Measurements from ENCODE around the gene NUCKS1.
"Not testable (repeated sequence)": the region's sequence is repeated elsewhere in the genome, so short reads cannot be mapped to it uniquely, and the experiment has no call there.

Gene NUCKS1

GRCh38 chr1:205726619-205727125, 23.3 kb downstream of the NUCKS1 start:
- no peak for DNase-seq (ENCODE audit: low read depth, low spot score)
- no peaks in the 10 kb centered on the region for H3K4me1 ChIP-seq (ENCODE audit: insufficient read depth, insufficient read length)
- TF ChIP-seq YY1 (IDR thresholded peaks at IDR 0.05; ENCODE audit: insufficient read depth, insufficient read length), result no peak
- no peak for TF ChIP-seq ZNF274 (IDR thresholded peaks at IDR 0.05; ENCODE audit: low read depth, low read length)
- TF ChIP-seq SUZ12 (IDR thresholded peaks at IDR 0.05; ENCODE audit: extremely low read depth, insufficient read depth, insufficient read length), result no peak
- peaks cover 69% of the 10 kb centered on the region for H3K36me3 ChIP-seq (ENCODE audit: insufficient read depth, insufficient read length, low read length)
- no peaks in the 10 kb centered on the region for H3K27me3 ChIP-seq (ENCODE audit: insufficient read depth, insufficient read length)
- no peak overlapping the region for H3K4me3 ChIP-seq (ENCODE audit: insufficient read length, low read depth)
- no peak overlapping the region for H3K9ac ChIP-seq (ENCODE audit: insufficient read length, low read depth)
- H3K9me3 ChIP-seq (ENCODE audit: insufficient read depth, low read length), result no peaks in the 10 kb centered on the region

DNA sequence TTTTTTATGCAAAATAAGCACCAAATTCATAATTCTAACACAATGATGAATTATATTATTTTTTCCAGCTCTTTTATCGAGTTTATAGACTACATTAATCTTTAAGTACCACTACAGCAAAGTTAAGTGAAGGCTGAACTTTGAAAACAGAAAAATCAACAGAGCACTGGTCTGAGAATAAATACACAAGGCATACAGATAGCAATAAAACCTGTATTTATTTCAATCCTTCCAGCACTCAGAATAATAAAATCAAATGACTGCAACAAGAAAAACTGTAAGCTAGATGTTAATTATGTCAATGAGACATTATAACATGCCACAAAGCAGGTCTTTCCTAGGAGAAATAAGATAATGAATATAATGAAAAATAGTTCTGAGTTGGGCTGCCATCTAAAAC, 24.5 kb downstream of the NUCKS1 start:
- Histone ChIP-seq H3K36me3 (ENCODE audit: insufficient read depth, insufficient read length, low read length) (peaks cover 78% of the 10 kb centered on the region), H3K4me1 (ENCODE audit: insufficient read depth, insufficient read length) (no peaks in the 10 kb centered on the region), H3K4me3 (ENCODE audit: insufficient read length, low read depth) (no peak overlapping the region), H3K27me3 (ENCODE audit: insufficient read depth, insufficient read length) (no peaks in the 10 kb centered on the region), H3K9me3 (ENCODE audit: insufficient read depth, low read length) (no peaks in the 10 kb centered on the region), H3K9ac (ENCODE audit: insufficient read length, low read depth) (no peak overlapping the region)
- no peak for DNase-seq (ENCODE audit: low read depth, low spot score)
- TF ChIP-seq YY1 (IDR thresholded peaks at IDR 0.05; ENCODE audit: insufficient read depth, insufficient read length) (no peak), ZNF274 (IDR thresholded peaks at IDR 0.05; ENCODE audit: low read depth, low read length) (no peak), SUZ12 (IDR thresholded peaks at IDR 0.05; ENCODE audit: extremely low read depth, insufficient read depth, insufficient read length) (no peak)

GRCh38 chr1:205720740-205721139, 29.2 kb downstream of the NUCKS1 start:
- H3K36me3 ChIP-seq (ENCODE audit: insufficient read depth, insufficient read length, low read length), result peaks cover 82% of the 10 kb centered on the region
- H3K9me3 ChIP-seq (ENCODE audit: insufficient read depth, low read length), result not testable (repeated sequence)

DNA sequence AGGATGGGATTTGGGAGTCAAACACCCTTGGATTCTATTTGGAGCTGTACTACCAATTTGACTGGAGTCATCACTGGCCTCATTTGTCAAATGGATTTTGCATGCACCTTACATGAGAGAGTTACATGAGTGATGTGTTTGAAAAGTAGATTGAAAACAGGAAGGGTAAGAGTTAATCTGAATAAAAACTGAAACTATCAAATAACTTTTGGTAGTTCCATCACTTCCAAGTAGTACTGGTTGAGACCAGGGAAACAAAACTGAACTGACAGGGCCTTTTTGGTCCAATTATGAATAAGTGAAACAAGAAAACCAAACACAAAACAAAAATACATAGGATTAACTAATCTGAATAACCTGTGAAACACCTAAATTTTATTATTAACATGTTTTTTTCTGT, 30.2 kb downstream of the NUCKS1 start:
- Histone ChIP-seq H3K9ac (ENCODE audit: insufficient read length, low read depth) (no peak overlapping the region), H3K27me3 (ENCODE audit: insufficient read depth, insufficient read length) (no peaks in the 10 kb centered on the region), H3K4me1 (ENCODE audit: insufficient read depth, insufficient read length) (no peaks in the 10 kb centered on the region), H3K36me3 (ENCODE audit: insufficient read depth, insufficient read length, low read length) (peaks cover 85% of the 10 kb centered on the region), H3K4me3 (ENCODE audit: insufficient read length, low read depth) (no peak overlapping the region), H3K9me3 (ENCODE audit: insufficient read depth, low read length) (no peaks in the 10 kb centered on the region)
- TF ChIP-seq ZNF274 (IDR thresholded peaks at IDR 0.05; ENCODE audit: low read depth, low read length) (no peak), SUZ12 (IDR thresholded peaks at IDR 0.05; ENCODE audit: extremely low read depth, insufficient read depth, insufficient read length) (no peak), YY1 (IDR thresholded peaks at IDR 0.05; ENCODE audit: insufficient read depth, insufficient read length) (no peak)
- no peak for DNase-seq (ENCODE audit: low read depth, low spot score)

More at GRCh38 chr1:205720740-205721139, 29.2 kb downstream of the NUCKS1 start:
- not testable (repeated sequence) for H3K4me3 ChIP-seq (ENCODE audit: insufficient read length, low read depth); H3K9ac ChIP-seq (ENCODE audit: insufficient read length, low read depth); H3K27me3 ChIP-seq (ENCODE audit: insufficient read depth, insufficient read length); DNase-seq (ENCODE audit: low read depth, low spot score); H3K4me1 ChIP-seq (ENCODE audit: insufficient read depth, insufficient read length)

DNA sequence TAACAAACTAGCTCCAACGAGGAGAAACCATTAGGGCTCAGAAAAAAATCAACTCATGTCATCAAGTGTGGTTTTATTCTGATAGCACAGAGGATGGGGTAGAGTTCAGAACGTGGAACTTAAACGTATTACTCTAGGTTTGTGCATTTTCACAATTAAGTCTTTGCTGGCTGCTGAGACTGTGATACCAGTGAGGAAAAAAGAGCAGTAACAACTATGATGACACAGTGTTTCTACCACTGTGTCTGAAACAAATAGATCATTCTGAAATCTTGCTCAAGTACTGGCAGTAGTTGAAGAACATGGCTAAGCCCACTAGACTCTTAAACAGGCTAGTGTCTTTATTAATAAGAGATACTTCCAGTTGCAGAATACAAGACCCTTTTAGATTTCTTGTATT, 31.0 kb downstream of the NUCKS1 start:
- Histone ChIP-seq H3K4me1 (ENCODE audit: insufficient read depth, insufficient read length) (no peaks in the 10 kb centered on the region), H3K36me3 (ENCODE audit: insufficient read depth, insufficient read length, low read length) (peaks cover 85% of the 10 kb centered on the region), H3K27me3 (ENCODE audit: insufficient read depth, insufficient read length) (no peaks in the 10 kb centered on the region), H3K4me3 (ENCODE audit: insufficient read length, low read depth) (no peak overlapping the region), H3K9ac (ENCODE audit: insufficient read length, low read depth) (no peak overlapping the region), H3K9me3 (ENCODE audit: insufficient read depth, low read length) (no peaks in the 10 kb centered on the region)
- DNase-seq (ENCODE audit: low read depth, low spot score), result no peak
- no peak for TF ChIP-seq SUZ12 (IDR thresholded peaks at IDR 0.05; ENCODE audit: extremely low read depth, insufficient read depth, insufficient read length)
- no peak for TF ChIP-seq YY1 (IDR thresholded peaks at IDR 0.05; ENCODE audit: insufficient read depth, insufficient read length)
- no peak for TF ChIP-seq ZNF274 (IDR thresholded peaks at IDR 0.05; ENCODE audit: low read depth, low read length)

DNA sequence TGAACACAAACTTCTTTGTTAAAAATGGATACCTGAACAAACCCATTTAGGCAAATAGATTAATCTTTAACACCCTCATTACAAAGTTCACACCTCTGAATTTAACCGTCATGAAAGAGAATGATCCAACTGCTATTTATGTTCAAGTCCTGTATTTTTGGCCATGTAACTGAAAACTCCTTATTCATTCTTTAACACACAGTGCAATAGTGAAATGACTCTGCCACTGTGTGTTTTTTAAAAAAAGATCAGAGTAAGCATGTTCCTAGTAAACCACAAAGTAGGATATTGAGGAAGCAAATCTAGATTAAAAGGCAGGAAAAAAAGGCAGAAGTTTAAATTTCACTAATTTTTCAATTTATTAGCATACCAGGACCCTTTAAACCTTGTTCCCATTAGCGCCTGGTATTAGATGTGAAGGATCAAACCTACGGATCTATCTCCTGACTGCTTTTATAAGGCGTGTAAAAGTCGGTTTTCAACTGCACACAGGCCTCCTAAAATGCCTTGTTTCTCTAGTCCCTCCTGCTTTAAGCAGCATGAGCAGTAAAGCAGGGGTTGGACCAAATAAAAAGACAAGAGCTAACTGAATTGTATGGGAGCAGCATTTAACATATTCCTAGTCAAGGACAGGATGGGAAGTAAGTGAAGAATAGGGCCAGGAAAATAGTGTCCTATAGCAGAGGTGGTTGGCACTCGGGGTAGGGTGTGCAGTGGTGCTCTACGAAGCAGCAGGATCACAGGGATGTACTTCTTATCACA, 33.4 kb downstream of the NUCKS1 start:
- no peak for TF ChIP-seq ZNF274 (IDR thresholded peaks at IDR 0.05; ENCODE audit: low read depth, low read length)
- TF ChIP-seq YY1 (IDR thresholded peaks at IDR 0.05; ENCODE audit: insufficient read depth, insufficient read length), result no peak
- TF ChIP-seq SUZ12 (IDR thresholded peaks at IDR 0.05; ENCODE audit: extremely low read depth, insufficient read depth, insufficient read length), result no peak
- no peaks in the 10 kb centered on the region for H3K4me1 ChIP-seq (ENCODE audit: insufficient read depth, insufficient read length)
- no peaks in the 10 kb centered on the region for H3K9me3 ChIP-seq (ENCODE audit: insufficient read depth, low read length)
- no peak overlapping the region for H3K9ac ChIP-seq (ENCODE audit: insufficient read length, low read depth)
- no peaks in the 10 kb centered on the region for H3K27me3 ChIP-seq (ENCODE audit: insufficient read depth, insufficient read length)
- no peak overlapping the region for H3K4me3 ChIP-seq (ENCODE audit: insufficient read length, low read depth)
- H3K36me3 ChIP-seq (ENCODE audit: insufficient read depth, insufficient read length, low read length), result peaks cover 70% of the 10 kb centered on the region
- DNase-seq (ENCODE audit: low read depth, low spot score), result no peak

GRCh38 chr1:205715628-205716027, 34.4 kb downstream of the NUCKS1 start:
- Histone ChIP-seq H3K9me3 (ENCODE audit: insufficient read depth, low read length) (no peaks in the 10 kb centered on the region), H3K4me3 (ENCODE audit: insufficient read length, low read depth) (no peak overlapping the region), H3K36me3 (ENCODE audit: insufficient read depth, insufficient read length, low read length) (peaks cover 68% of the 10 kb centered on the region), H3K27me3 (ENCODE audit: insufficient read depth, insufficient read length) (no peaks in the 10 kb centered on the region), H3K4me1 (ENCODE audit: insufficient read depth, insufficient read length) (no peaks in the 10 kb centered on the region), H3K9ac (ENCODE audit: insufficient read length, low read depth) (no peak overlapping the region)
- DNase-seq (ENCODE audit: low read depth, low spot score), result no peak
- TF ChIP-seq ZNF274 (IDR thresholded peaks at IDR 0.05; ENCODE audit: low read depth, low read length), result no peak
- no peak for TF ChIP-seq YY1 (IDR thresholded peaks at IDR 0.05; ENCODE audit: insufficient read depth, insufficient read length)
- TF ChIP-seq SUZ12 (IDR thresholded peaks at IDR 0.05; ENCODE audit: extremely low read depth, insufficient read depth, insufficient read length), result no peak
